SU-DHL-6 (cell line): ENCODE data around the gene SFTA2.

Experiments
- EZH2phosphoT487 ChIP-seq: fragments of 200-600 bp; sonication (generic), shearing (Covaris generic); conservative IDR thresholded peaks from 2 replicates; pipeline ENCODE4 v1.6.1; 2018; ENCODE audit warnings: mild to moderate bottlenecking, antibody characterized with exemption, low read length, moderate library complexity, mixed read lengths
- TF ChIP-seq, protein P1 (sequence below): fragments of 200-600 bp; sonication (generic); IDR thresholded peaks from one replicate; pipeline ENCODE4 v1.5.1; 2017; ENCODE audit warnings: antibody characterized with exemption, mild to moderate bottlenecking, low read length, moderate library complexity; ENCODE audit not compliant: insufficient read depth, poor library complexity, severe bottlenecking

DNA sequence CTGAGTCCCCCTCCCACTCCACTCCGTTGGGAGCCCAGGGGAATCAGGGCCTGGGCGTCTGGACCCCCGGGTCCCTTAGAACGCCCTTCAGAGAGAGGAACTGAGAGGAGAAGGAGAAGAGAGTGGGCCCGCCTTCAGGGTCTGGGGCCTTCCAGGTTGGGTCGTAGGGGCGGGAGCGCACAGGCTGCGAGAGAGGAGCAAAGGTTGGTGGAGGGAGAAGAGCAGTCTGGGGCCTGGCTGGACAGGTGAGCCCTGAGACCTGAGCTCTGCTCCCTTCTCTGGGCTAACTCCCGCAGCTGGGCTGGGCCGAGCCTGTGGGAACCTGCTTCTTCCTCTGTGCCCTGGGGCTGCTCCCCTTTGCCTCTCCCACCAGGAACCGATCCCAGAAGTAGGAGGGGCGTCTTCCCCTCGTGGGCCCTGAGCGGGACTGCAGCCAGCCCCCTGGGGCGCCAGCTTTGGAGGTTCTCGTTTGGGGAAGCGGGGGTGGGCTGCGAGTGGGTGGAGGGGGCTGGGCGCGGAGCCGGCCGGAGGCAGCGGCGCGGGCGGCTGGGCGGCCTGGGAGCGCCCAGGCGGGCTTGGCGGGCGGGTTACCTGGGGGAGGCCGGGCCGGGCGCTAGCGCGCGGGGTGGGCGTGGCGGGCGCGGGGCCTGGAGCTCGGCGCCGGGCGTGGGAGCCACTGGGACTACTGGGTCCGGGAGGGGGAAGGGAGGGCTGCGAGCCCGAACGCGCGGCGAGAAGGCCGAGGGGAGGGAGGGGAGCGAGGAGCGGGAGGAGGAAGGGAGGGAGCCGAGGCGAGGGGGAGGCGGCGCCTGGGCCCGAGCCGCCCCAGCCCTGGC lies 48.1 kb downstream of the SFTA2 start, which contains the start of gene DDR1:
- TF ChIP-seq, protein P1, sequence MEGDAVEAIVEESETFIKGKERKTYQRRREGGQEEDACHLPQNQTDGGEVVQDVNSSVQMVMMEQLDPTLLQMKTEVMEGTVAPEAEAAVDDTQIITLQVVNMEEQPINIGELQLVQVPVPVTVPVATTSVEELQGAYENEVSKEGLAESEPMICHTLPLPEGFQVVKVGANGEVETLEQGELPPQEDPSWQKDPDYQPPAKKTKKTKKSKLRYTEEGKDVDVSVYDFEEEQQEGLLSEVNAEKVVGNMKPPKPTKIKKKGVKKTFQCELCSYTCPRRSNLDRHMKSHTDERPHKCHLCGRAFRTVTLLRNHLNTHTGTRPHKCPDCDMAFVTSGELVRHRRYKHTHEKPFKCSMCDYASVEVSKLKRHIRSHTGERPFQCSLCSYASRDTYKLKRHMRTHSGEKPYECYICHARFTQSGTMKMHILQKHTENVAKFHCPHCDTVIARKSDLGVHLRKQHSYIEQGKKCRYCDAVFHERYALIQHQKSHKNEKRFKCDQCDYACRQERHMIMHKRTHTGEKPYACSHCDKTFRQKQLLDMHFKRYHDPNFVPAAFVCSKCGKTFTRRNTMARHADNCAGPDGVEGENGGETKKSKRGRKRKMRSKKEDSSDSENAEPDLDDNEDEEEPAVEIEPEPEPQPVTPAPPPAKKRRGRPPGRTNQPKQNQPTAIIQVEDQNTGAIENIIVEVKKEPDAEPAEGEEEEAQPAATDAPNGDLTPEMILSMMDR, result no peak
- TF ChIP-seq EZH2phosphoT487, result no peak
